Activated CD4-positive, alpha-beta memory T cell treated with anti-CD3 and anti-CD28 coated beads for 36 hours (primary cell): ENCODE data around the gene PBX3. TPM values are rescaled to one million over a fixed set of nuclear protein-coding genes. Genes with fewer than 3 reads are reported as not detected.

ENCODE experiments used
- CTCF ChIA-PET: fragments of 350-600 bp; sonication (Branson Sonifier 250); formaldehyde crosslinking; loops from one replicate; lab custom pipeline; 2021; ENCODE audit warnings: antibody characterized with exemption, inconsistent platforms; lab: Charles Lee
- POLR2A ChIA-PET: fragments of 350-600 bp; sonication (Branson Sonifier 250); formaldehyde crosslinking; loops from one replicate; lab custom pipeline; 2021; ENCODE audit warnings: antibody characterized with exemption; lab: Charles Lee
- DNase-seq: peaks from one replicate; pipeline ENCODE4 v3.0.0-alpha.2; 2020
- H3K27ac Mint-ChIP-seq: one replicate; pipeline ENCODE4 v1.8.0; 2021; ENCODE audit warnings: mixed read lengths
- H3K27me3 Mint-ChIP-seq: one replicate; pipeline ENCODE4 v1.8.0; 2021; ENCODE audit warnings: mixed read lengths
- H3K36me3 Mint-ChIP-seq: one replicate; pipeline ENCODE4 v1.8.0; 2021; ENCODE audit warnings: mixed read lengths
- H3K4me1 Mint-ChIP-seq: one replicate; pipeline ENCODE4 v1.8.0; 2021; ENCODE audit warnings: low read depth, mixed read lengths
- H3K4me3 Mint-ChIP-seq: one replicate; pipeline ENCODE4 v1.8.0; 2021; ENCODE audit warnings: mild to moderate bottlenecking, mixed read lengths
- H3K9me3 Mint-ChIP-seq: one replicate; pipeline ENCODE4 v1.8.0; 2021; ENCODE audit warnings: mixed read lengths
- intact Hi-C: fragments of 100-400 bp; cut with micrococcal nuclease; formaldehyde crosslinking; loops from one replicate; pipeline ENCODE4 v1.15.1; 2023
- total RNA-seq, 2 experiments: library from RNA; stranded (reverse); gene quantifications; one replicate each; pipeline ENCODE4 v1.2.3, GENCODE V29; 2021

The PBX3 gene
- total RNA-seq, 2 experiments from 2014 or later, result 11.9 to 12.7 TPM

- H3K36me3 Mint-ChIP-seq, result peaks cover 9% of the 10 kb centered on the region
- no peaks in the 10 kb centered on the region for H3K27me3 Mint-ChIP-seq
- ChIA-PET CTCF (interaction anchor here (0.8 kb wide), 1 partner anchor 12 kb away, joined by 3 read pairs; no protein-coding TSS in a partner anchor), POLR2A (no interaction called here)
- no peak overlapping the region for H3K27ac Mint-ChIP-seq
- intact Hi-C loops, result loop anchor here (5.0 kb wide), 5 partner anchors 78 to 1038 kb away; no protein-coding TSS in a partner anchor
- no peaks in the 10 kb centered on the region for H3K9me3 Mint-ChIP-seq
- H3K4me1 Mint-ChIP-seq, result peaks cover 32% of the 10 kb centered on the region
- DNase-seq, result no peak
- no peak overlapping the region for H3K4me3 Mint-ChIP-seq
Observed at GRCh38 chr9:125749287-125749935, 2.2 kb downstream of the PBX3 start.

GRCh38 chr9:125749951-125750626, 2.9 kb downstream of the PBX3 start:
- H3K4me3 Mint-ChIP-seq, result no peak overlapping the region
- intact Hi-C loops, result loop anchor here (5.0 kb wide), 5 partner anchors 77 to 1037 kb away; no protein-coding TSS in a partner anchor
- no peak for DNase-seq
- H3K9me3 Mint-ChIP-seq, result no peaks in the 10 kb centered on the region
- ChIA-PET CTCF (interaction anchor here (0.8 kb wide), 1 partner anchor 11 kb away, joined by 3 read pairs; no protein-coding TSS in a partner anchor), POLR2A (no interaction called here)
- H3K27me3 Mint-ChIP-seq, result no peaks in the 10 kb centered on the region
- peaks cover 32% of the 10 kb centered on the region for H3K4me1 Mint-ChIP-seq
- H3K36me3 Mint-ChIP-seq, result peaks cover 9% of the 10 kb centered on the region
- no peak overlapping the region for H3K27ac Mint-ChIP-seq

- DNase-seq, result no peak
- CTCF ChIA-PET, result no interaction called here
Observed at GRCh38 chr9:125750627-125751011, 3.4 kb downstream of the PBX3 start.

GRCh38 chr9:125752070-125752628, 5.0 kb downstream of the PBX3 start:
- peaks cover 9% of the 10 kb centered on the region for H3K36me3 Mint-ChIP-seq
- peaks cover 22% of the 10 kb centered on the region for H3K4me1 Mint-ChIP-seq
- intact Hi-C loops, result no loop called here
- ChIA-PET POLR2A (no interaction called here), CTCF (no interaction called here)
- H3K27me3 Mint-ChIP-seq, result no peaks in the 10 kb centered on the region
- no peak overlapping the region for H3K4me3 Mint-ChIP-seq
- no peak overlapping the region for H3K27ac Mint-ChIP-seq
- no peak for DNase-seq
- H3K9me3 Mint-ChIP-seq, result no peaks in the 10 kb centered on the region

More at GRCh38 chr9:125750627-125751011, 3.4 kb downstream of the PBX3 start:
- Mint-ChIP-seq H3K4me3 (no peak overlapping the region), H3K36me3 (peaks cover 9% of the 10 kb centered on the region), H3K4me1 (peaks cover 28% of the 10 kb centered on the region), H3K9me3 (no peaks in the 10 kb centered on the region), H3K27me3 (no peaks in the 10 kb centered on the region), H3K27ac (no peak overlapping the region)
- intact Hi-C loops, result no loop called here
- POLR2A ChIA-PET, result no interaction called here

GRCh38 chr9:125754096-125754495, 6.9 kb downstream of the PBX3 start:
- CTCF ChIA-PET, result interaction anchor here (0.6 kb wide), 1 partner anchor 644 kb away, joined by 3 read pairs; no protein-coding TSS in a partner anchor
- H3K4me1 Mint-ChIP-seq, result peaks cover 22% of the 10 kb centered on the region

GRCh38 chr9:125755340-125755739, 8.2 kb downstream of the PBX3 start:
- Mint-ChIP-seq H3K4me1 (peaks cover 18% of the 10 kb centered on the region), H3K27ac (no peak overlapping the region), H3K4me3 (no peak overlapping the region), H3K9me3 (no peaks in the 10 kb centered on the region), H3K36me3 (peaks cover 5% of the 10 kb centered on the region), H3K27me3 (no peaks in the 10 kb centered on the region)
- CTCF ChIA-PET, result interaction anchor here (0.9 to 1.3 kb wide), 2 partner anchors 14 to 123 kb away, joined by 3 read pairs; no protein-coding TSS in a partner anchor
- intact Hi-C loops, result no loop called here
- no peak for DNase-seq
- POLR2A ChIA-PET, result no interaction called here

More at GRCh38 chr9:125754096-125754495, 6.9 kb downstream of the PBX3 start:
- intact Hi-C loops, result no loop called here
- H3K9me3 Mint-ChIP-seq, result no peaks in the 10 kb centered on the region
- POLR2A ChIA-PET, result no interaction called here
- no peak overlapping the region for H3K27ac Mint-ChIP-seq
- no peak for DNase-seq
- H3K36me3 Mint-ChIP-seq, result peaks cover 3% of the 10 kb centered on the region
- no peaks in the 10 kb centered on the region for H3K27me3 Mint-ChIP-seq
- no peak overlapping the region for H3K4me3 Mint-ChIP-seq

- POLR2A ChIA-PET, result no interaction called here
- Mint-ChIP-seq H3K4me3 (no peak overlapping the region), H3K27me3 (no peaks in the 10 kb centered on the region), H3K4me1 (peaks cover 10% of the 10 kb centered on the region), H3K9me3 (no peaks in the 10 kb centered on the region), H3K27ac (no peak overlapping the region), H3K36me3 (peaks cover 4% of the 10 kb centered on the region)
- intact Hi-C loops, result no loop called here
- no peak for DNase-seq
- CTCF ChIA-PET, result interaction anchor here (1.3 kb wide), 1 partner anchor 13 kb away, joined by 3 read pairs; no protein-coding TSS in a partner anchor
Observed at GRCh38 chr9:125756518-125756917, 9.3 kb downstream of the PBX3 start.

GRCh38 chr9:125757834-125758233, 10.7 kb downstream of the PBX3 start:
- intact Hi-C loops, result no loop called here

GRCh38 chr9:125758986-125759763, 12.0 kb downstream of the PBX3 start:
- ChIA-PET CTCF (interaction anchor here (0.7 kb wide), 1 partner anchor 83 kb away, joined by 4 read pairs; no protein-coding TSS in a partner anchor), POLR2A (no interaction called here)
- no peaks in the 10 kb centered on the region for H3K9me3 Mint-ChIP-seq
- intact Hi-C loops, result no loop called here
- H3K4me1 Mint-ChIP-seq, result peaks cover 10% of the 10 kb centered on the region
- no peaks in the 10 kb centered on the region for H3K27me3 Mint-ChIP-seq
- H3K4me3 Mint-ChIP-seq, result no peak overlapping the region
- H3K27ac Mint-ChIP-seq, result no peak overlapping the region
- DNase-seq, result no peak
- peaks cover 2% of the 10 kb centered on the region for H3K36me3 Mint-ChIP-seq

More at GRCh38 chr9:125757834-125758233, 10.7 kb downstream of the PBX3 start:
- peaks cover 3% of the 10 kb centered on the region for H3K36me3 Mint-ChIP-seq
- no peak overlapping the region for H3K4me3 Mint-ChIP-seq
- H3K4me1 Mint-ChIP-seq, result peaks cover 10% of the 10 kb centered on the region
- no peak overlapping the region for H3K27ac Mint-ChIP-seq
- POLR2A ChIA-PET, result no interaction called here
- H3K9me3 Mint-ChIP-seq, result no peaks in the 10 kb centered on the region
- DNase-seq, result no peak
- CTCF ChIA-PET, result no interaction called here
- no peaks in the 10 kb centered on the region for H3K27me3 Mint-ChIP-seq

- Mint-ChIP-seq H3K27me3 (no peaks in the 10 kb centered on the region), H3K4me1 (peaks cover 10% of the 10 kb centered on the region), H3K27ac (no peak overlapping the region), H3K36me3 (peaks cover 2% of the 10 kb centered on the region), H3K9me3 (no peaks in the 10 kb centered on the region), H3K4me3 (no peak overlapping the region)
- CTCF ChIA-PET, result no interaction called here
- POLR2A ChIA-PET, result no interaction called here
- intact Hi-C loops, result no loop called here
- DNase-seq, result no peak
Observed at GRCh38 chr9:125759764-125760129, 12.6 kb downstream of the PBX3 start.

GRCh38 chr9:125760537-125760936, 13.4 kb downstream of the PBX3 start:
- Mint-ChIP-seq H3K9me3 (no peaks in the 10 kb centered on the region), H3K36me3 (peaks cover 2% of the 10 kb centered on the region), H3K27me3 (no peaks in the 10 kb centered on the region), H3K4me3 (no peak overlapping the region), H3K27ac (no peak overlapping the region), H3K4me1 (peaks cover 10% of the 10 kb centered on the region)
- DNase-seq, result no peak
- CTCF ChIA-PET, result no interaction called here
- intact Hi-C loops, result no loop called here
- POLR2A ChIA-PET, result interaction anchor here (0.7 kb wide), 1 partner anchor 69 kb away, joined by 3 read pairs; no protein-coding TSS in a partner anchor
